Prostate gland (tissue), 2 donors: ENCODE data around the gene LSS. TPM values are rescaled to one million over a fixed set of nuclear protein-coding genes. Genes with fewer than 3 reads are reported as not detected.

Experiments used
- DNase-seq: peaks from one replicate; pipeline ENCODE4 v3.0.0-alpha.2; 2019; ENCODE audit warnings: low spot score
- H3K27ac ChIP-seq, 2 donors: fragments of 200-600 bp; sonication (generic); 2 replicates each; pipeline ENCODE4 v1.5.1; 2017 to 2019
- H3K27me3 ChIP-seq: fragments of 200-600 bp; sonication (generic); replicated peaks from 2 replicates; pipeline ENCODE4 v1.5.1; 2019; ENCODE audit not compliant: insufficient read depth
- H3K36me3 ChIP-seq, 2 donors: fragments of 200-600 bp; sonication (generic); 1 replicate in 1 of 2; 2 replicates in 1 of 2; pipeline versions ENCODE4 v1.5.1 to v1.8.1; 2017 to 2019
- H3K4me1 ChIP-seq: fragments of 200-600 bp; sonication (generic); replicated peaks from 2 replicates; pipeline ENCODE4 v1.5.1; 2019
- H3K4me3 ChIP-seq, 2 donors: fragments of 200-600 bp; sonication (generic); 2 replicates each; pipeline ENCODE4 v1.5.1; 2017 to 2019
- H3K9me3 ChIP-seq: fragments of 200-600 bp; sonication (generic); 2 replicates; pipeline ENCODE4 v1.5.1; 2017
- POLR2A ChIP-seq: fragments of 450-650 bp; IDR thresholded peaks from one replicate; pipeline ENCODE4 v1.6.1; 2016; ENCODE audit warnings: antibody characterized with exemption, mild to moderate bottlenecking
- POLR2AphosphoS5 ChIP-seq: sonication (generic); formaldehyde crosslinking; IDR thresholded peaks from one replicate; pipeline ENCODE4 v1.6.1; 2017; ENCODE audit warnings: antibody characterized with exemption
- WGBS: methylation state at CpG from one replicate; pipeline ENCODE4 v1.1.5; 2018; 5-methylcytosine and 5-hydroxymethylcytosine counted together
- intact Hi-C: fragments of 100-400 bp; cut with DNase I; formaldehyde crosslinking; loops from one replicate; pipeline ENCODE4 v1.14.2; 2022
- total RNA-seq, 2 donors: library from RNA; depleted of rRNA; stranded (reverse); fragments of >200 nt; gene quantifications; one replicate each; pipeline ENCODE4 v1.1.0, GENCODE V29; 2016
- TF ChIP-seq, protein P1 (sequence below), 4 experiments: fragments of 200-600 bp in 2 of 4; fragments of 450-650 bp in 2 of 4; sonication (generic) in 2 of 4; IDR thresholded peaks; 1 replicate in 3 of 4; 2 replicates in 1 of 4; pipeline ENCODE4 v1.5.1; 2016 to 2019; ENCODE audit warnings: antibody characterized with exemption in 4 of 4, mild to moderate bottlenecking in 2 of 4, moderate library complexity in 2 of 4

LSS gene
- total RNA-seq, 2 donors from 2014 or later: 95.5 to 145 TPM

DNA sequence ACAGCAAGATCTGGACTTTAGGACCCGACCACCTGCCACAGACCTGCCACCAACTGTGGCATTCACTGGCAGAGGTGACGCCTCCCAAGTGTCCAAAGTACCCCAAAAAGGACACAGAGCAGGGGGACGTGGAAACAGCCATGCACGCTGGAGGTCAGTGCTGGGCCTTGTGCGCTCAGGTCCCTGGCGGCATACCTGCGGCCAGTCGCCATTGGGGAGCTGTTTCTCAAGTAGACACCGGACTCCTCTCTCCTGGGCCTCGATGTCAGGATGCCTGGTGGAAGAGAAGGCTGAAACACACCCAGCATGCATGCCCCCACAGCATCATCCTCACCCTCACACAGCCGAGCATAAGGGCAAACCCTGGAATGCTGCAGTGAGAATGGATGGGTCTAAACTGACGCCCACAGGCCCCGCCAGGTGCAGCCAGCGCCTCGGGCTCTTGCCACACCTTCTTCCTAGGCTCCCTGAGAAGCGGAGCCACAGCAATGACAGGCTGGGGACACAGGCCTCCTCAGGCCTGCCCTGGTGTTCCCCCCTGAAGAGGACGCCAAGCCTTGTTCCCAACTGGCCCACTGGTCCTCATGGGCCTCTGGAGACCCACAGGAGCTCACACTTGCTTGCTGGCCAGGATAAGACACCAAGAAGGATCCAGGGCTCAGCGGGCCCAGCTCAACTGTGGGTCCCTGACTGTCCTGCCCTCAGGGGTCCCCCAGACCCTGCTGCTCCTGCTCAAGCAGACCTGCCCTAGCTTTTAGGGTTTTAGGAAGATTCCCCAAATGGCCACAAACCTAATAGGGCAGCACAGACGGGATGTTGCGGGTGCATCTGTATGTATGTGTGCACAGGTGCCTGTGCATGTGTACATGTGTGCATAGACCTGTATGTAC lies 36.6 kb downstream of the LSS start:
- Histone ChIP-seq H3K36me3 (peaks cover 4 to 9% of the 10 kb centered on the region in 2 donors), H3K27ac (peak overlapping the region; percentile 96 to 99)

DNA sequence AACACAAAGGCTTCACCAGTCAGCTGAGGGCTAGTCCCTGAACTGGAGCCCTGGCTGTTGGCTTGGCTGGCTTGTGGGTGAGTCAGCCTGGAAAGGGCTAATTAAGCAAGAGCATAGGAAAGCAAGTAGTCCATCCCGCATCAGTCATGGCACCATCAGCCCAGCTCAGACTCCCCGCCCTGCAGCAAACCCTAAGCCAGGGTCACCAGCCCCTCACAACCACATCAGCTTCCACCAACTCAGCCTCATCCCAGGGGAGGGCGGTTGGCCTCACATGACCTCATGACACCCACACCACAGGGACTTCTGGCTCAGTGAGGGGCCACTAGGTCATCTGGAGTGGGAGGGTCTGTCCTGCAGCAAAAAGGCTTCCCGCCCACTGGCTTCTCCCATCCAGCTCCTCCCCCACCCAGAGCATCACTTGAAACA lies 37.3 kb downstream of the LSS start:
- Histone ChIP-seq H3K36me3 (peaks cover 4 to 9% of the 10 kb centered on the region in 2 donors), H3K27me3 (no peaks in the 10 kb centered on the region), H3K4me3 (no peak overlapping the region), H3K27ac (peak overlapping the region; percentile 96 to 99), H3K4me1 (peaks cover 23% of the 10 kb centered on the region), H3K9me3 (no peaks in the 10 kb centered on the region)
- intact Hi-C loops: no loop called here
- WGBS: 75% methylated on average over 4 of the region's 4 CpGs
- no peak for DNase-seq
- no peak for TF ChIP-seq POLR2A
- no peak for TF ChIP-seq POLR2AphosphoS5
- TF ChIP-seq, protein P1, sequence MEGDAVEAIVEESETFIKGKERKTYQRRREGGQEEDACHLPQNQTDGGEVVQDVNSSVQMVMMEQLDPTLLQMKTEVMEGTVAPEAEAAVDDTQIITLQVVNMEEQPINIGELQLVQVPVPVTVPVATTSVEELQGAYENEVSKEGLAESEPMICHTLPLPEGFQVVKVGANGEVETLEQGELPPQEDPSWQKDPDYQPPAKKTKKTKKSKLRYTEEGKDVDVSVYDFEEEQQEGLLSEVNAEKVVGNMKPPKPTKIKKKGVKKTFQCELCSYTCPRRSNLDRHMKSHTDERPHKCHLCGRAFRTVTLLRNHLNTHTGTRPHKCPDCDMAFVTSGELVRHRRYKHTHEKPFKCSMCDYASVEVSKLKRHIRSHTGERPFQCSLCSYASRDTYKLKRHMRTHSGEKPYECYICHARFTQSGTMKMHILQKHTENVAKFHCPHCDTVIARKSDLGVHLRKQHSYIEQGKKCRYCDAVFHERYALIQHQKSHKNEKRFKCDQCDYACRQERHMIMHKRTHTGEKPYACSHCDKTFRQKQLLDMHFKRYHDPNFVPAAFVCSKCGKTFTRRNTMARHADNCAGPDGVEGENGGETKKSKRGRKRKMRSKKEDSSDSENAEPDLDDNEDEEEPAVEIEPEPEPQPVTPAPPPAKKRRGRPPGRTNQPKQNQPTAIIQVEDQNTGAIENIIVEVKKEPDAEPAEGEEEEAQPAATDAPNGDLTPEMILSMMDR (IDR thresholded peaks at IDR 0.05): no peak

More for the DNA sequence above, 36.6 kb downstream of the LSS start:
- Histone ChIP-seq H3K9me3 (no peaks in the 10 kb centered on the region), H3K4me3 (no peak overlapping the region), H3K27me3 (no peaks in the 10 kb centered on the region), H3K4me1 (peaks cover 23% of the 10 kb centered on the region)
- no peak for DNase-seq
- WGBS: 95% methylated on average over 20 of the region's 20 CpGs
- TF ChIP-seq POLR2A: no peak
- TF ChIP-seq POLR2AphosphoS5: no peak
- TF ChIP-seq, protein P1 (IDR thresholded peaks at IDR 0.05): no peak
- intact Hi-C loops: no loop called here

DNA sequence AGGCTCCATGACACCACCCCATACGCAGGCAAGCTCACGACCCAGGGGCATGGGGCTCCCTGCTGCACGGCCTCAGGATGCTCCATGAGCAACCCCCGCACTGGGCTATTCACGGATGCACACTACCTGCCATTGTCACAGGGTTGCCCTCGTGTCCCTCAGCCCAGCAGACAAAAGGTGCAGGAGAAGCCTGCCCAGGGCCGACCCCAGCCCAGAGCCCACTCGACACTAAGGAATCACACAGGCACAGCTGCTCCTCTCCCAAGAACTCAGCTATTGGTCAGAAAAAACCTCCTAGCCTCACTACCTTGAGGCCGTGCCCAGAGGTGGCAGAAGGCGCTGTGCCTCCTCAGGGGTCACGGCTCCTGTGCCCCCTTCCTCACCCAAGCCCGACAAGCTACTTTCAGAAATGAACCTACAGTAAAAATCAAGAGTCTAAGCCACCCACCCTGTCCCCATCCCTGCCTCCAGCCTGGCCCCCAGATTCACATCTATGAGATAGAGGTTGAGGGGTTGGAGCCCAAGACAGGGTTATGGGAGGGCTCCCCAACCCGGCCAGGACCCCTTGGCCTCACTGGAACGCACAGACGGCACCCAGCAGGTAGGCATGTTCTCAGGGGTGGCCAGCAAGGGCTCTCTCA lies 38.0 kb downstream of the LSS start:
- intact Hi-C loops: no loop called here
- WGBS: 89% methylated on average over 15 of the region's 15 CpGs
- DNase-seq: no peak
- Histone ChIP-seq H3K9me3 (no peaks in the 10 kb centered on the region), H3K27me3 (no peaks in the 10 kb centered on the region), H3K27ac (peak overlapping the region; percentile 96 to 99), H3K36me3 (peaks cover 0 to 2% of the 10 kb centered on the region in 2 donors), H3K4me3 (no peak overlapping the region), H3K4me1 (peaks cover 23% of the 10 kb centered on the region)
- TF ChIP-seq POLR2A (no peak), POLR2AphosphoS5 (no peak)
- TF ChIP-seq, protein P1 (IDR thresholded peaks at IDR 0.05): no peak

DNA sequence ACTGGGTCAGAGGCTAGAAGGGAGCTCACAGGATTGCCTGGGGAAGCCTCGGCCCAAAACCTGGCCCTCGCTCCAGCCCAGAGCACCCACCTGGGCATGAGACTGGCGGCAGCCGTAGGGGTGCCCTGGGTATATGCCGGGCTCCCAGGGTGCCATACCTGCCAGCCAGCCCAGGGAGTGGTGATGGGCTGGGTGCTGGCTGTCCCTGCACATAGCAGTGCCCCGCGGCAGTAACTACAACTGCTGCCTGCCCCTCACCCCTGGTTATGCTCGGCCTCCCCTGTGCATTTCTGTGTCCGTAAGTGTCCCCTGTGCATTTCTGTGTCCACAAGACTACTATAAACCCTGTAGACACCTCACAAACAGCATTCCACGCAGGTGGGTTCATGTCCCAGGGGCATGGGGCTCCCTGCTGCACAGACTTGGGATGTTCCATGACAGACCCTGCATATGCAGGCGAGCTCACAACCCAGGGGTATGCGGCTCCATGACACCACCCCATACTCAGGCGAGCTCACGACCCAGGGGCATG lies 38.5 kb downstream of the LSS start:
- no peak for DNase-seq
- Histone ChIP-seq H3K4me1 (peaks cover 23% of the 10 kb centered on the region), H3K4me3 (no peak overlapping the region), H3K27ac (peak overlapping the region; percentile 96 to 99), H3K9me3 (no peaks in the 10 kb centered on the region), H3K27me3 (no peaks in the 10 kb centered on the region), H3K36me3 (no peaks in the 10 kb centered on the region)
- intact Hi-C loops: loop anchor here (5.0 kb wide), 1 partner anchor 218 kb away; no protein-coding TSS in a partner anchor
- WGBS: 71% methylated on average over 9 of the region's 14 CpGs
- TF ChIP-seq POLR2A: no peak
- TF ChIP-seq, protein P1 (IDR thresholded peaks at IDR 0.05): no peak
- TF ChIP-seq POLR2AphosphoS5: no peak
